ENCODE results near the gene PLXNA2. TPM values are rescaled to one million over a fixed set of nuclear protein-coding genes. Genes with fewer than 3 reads are reported as not detected.
A peak's percentile ranks its signal among the peaks of the same experiment; 100 is the strongest.

Gene PLXNA2
- total and polyA plus RNA-seq, 3 donors from 2014 or later: 4.1 to 5.5 (median 4.7) TPM

GRCh38 chr1:208045463-208046260 is 198.5 kb downstream of the PLXNA2 start:
- no peaks in the 10 kb centered on the region for H3K9me3 ChIP-seq
- WGBS, 2 donors: 83 to 84% methylated on average over 16 of the region's 16 CpGs
- no peaks in the 10 kb centered on the region for H3K27me3 ChIP-seq
- no peak overlapping the region for H3K27ac ChIP-seq
- TF ChIP-seq CTCF (IDR thresholded peaks at IDR 0.05): no peak
- no peak for TF ChIP-seq POLR2A (IDR thresholded peaks at IDR 0.05)
- intact Hi-C loops (cut with DNase I; ENCODE audit: low total_unique reads): no loop called here
- no peak overlapping the region for H3K4me3 ChIP-seq
- DNase-seq: no peak
- peaks cover 47% of the 10 kb centered on the region for H3K4me1 ChIP-seq
- no peaks in the 10 kb centered on the region for H3K36me3 ChIP-seq (ENCODE audit: low read depth, missing control alignments)

GRCh38 chr1:208044589-208045462 is 199.4 kb downstream of the PLXNA2 start:
- no peak for DNase-seq
- Histone ChIP-seq H3K27ac (no peak overlapping the region), H3K9me3 (no peaks in the 10 kb centered on the region), H3K36me3 (ENCODE audit: low read depth, missing control alignments) (no peaks in the 10 kb centered on the region), H3K4me3 (no peak overlapping the region), H3K27me3 (no peaks in the 10 kb centered on the region), H3K4me1 (peaks cover 47% of the 10 kb centered on the region)
- WGBS, 2 donors: 79 to 82% methylated on average over 24 to 27 of the region's 27 CpGs
- TF ChIP-seq POLR2A (IDR thresholded peaks at IDR 0.05) (no peak), CTCF (IDR thresholded peaks at IDR 0.05) (no peak)
- intact Hi-C loops (cut with DNase I; ENCODE audit: low total_unique reads): no loop called here

GRCh38 chr1:208043691-208044181 is 200.4 kb downstream of the PLXNA2 start:
- intact Hi-C loops (cut with DNase I; ENCODE audit: low total_unique reads): no loop called here
- H3K27ac ChIP-seq: no peak overlapping the region
- H3K4me1 ChIP-seq: peaks cover 47% of the 10 kb centered on the region
- 34 to 68% methylated on average over 8 to 10 of the region's 10 CpGs for WGBS, 2 donors
- no peak overlapping the region for H3K4me3 ChIP-seq
- peak; percentile 80 for DNase-seq
- no peaks in the 10 kb centered on the region for H3K27me3 ChIP-seq
- no peaks in the 10 kb centered on the region for H3K9me3 ChIP-seq
- H3K36me3 ChIP-seq (ENCODE audit: low read depth, missing control alignments): no peaks in the 10 kb centered on the region
- TF ChIP-seq CTCF (IDR thresholded peaks at IDR 0.05) (no peak), POLR2A (IDR thresholded peaks at IDR 0.05) (no peak)

- no peaks in the 10 kb centered on the region for H3K27me3 ChIP-seq
- no peak overlapping the region for H3K27ac ChIP-seq
- no peak for TF ChIP-seq CTCF (IDR thresholded peaks at IDR 0.05)
- no peak for TF ChIP-seq POLR2A (IDR thresholded peaks at IDR 0.05)
- intact Hi-C loops (cut with DNase I; ENCODE audit: low total_unique reads): no loop called here
- no peak for DNase-seq
- H3K36me3 ChIP-seq (ENCODE audit: low read depth, missing control alignments): no peaks in the 10 kb centered on the region
- no peak overlapping the region for H3K4me3 ChIP-seq
- peaks cover 41% of the 10 kb centered on the region for H3K4me1 ChIP-seq
- 80 to 89% methylated on average over 13 of the region's 13 CpGs for WGBS, 2 donors
- no peaks in the 10 kb centered on the region for H3K9me3 ChIP-seq
Observed at GRCh38 chr1:208042868-208043267, 201.3 kb downstream of the PLXNA2 start.
